ENCODE results near the gene MYO7B.

The MYO7B gene

GRCh38 chr2:127650785-127651380, 115.4 kb downstream of the MYO7B start:
- DNase-seq (ENCODE audit: low spot score) = no peak

GRCh38 chr2:127651381-127651809, 115.9 kb downstream of the MYO7B start:
- DNase-seq (ENCODE audit: low spot score) = no peak

GRCh38 chr2:127651971-127652550, 116.6 kb downstream of the MYO7B start:
- DNase-seq (ENCODE audit: low spot score) = no peak

- DNase-seq (ENCODE audit: low spot score) = no peak
Measured at GRCh38 chr2:127652786-127653357, 117.4 kb downstream of the MYO7B start.

GRCh38 chr2:127653421-127654083, 118.1 kb downstream of the MYO7B start:
- DNase-seq (ENCODE audit: low spot score) = no peak

GRCh38 chr2:127654084-127654837, 118.8 kb downstream of the MYO7B start:
- no peak for DNase-seq (ENCODE audit: low spot score)

- no peak for DNase-seq (ENCODE audit: low spot score)
Measured at GRCh38 chr2:127654838-127655175, 119.3 kb downstream of the MYO7B start.

GRCh38 chr2:127655209-127656073, 120.0 kb downstream of the MYO7B start:
- DNase-seq (ENCODE audit: low spot score) = no peak

GRCh38 chr2:127656569-127657231, 121.2 kb downstream of the MYO7B start:
- DNase-seq (ENCODE audit: low spot score) = no peak

- no peak for DNase-seq (ENCODE audit: low spot score)
Measured at GRCh38 chr2:127657232-127657595, 121.7 kb downstream of the MYO7B start.

- DNase-seq (ENCODE audit: low spot score) = no peak
Measured at GRCh38 chr2:127658146-127658545, 122.7 kb downstream of the MYO7B start.

- no peak for DNase-seq (ENCODE audit: low spot score)
Measured at GRCh38 chr2:127658641-127659407, 123.3 kb downstream of the MYO7B start.

- DNase-seq (ENCODE audit: low spot score) = no peak
Measured at GRCh38 chr2:127659408-127660290, 124.2 kb downstream of the MYO7B start.

GRCh38 chr2:127660291-127660578, 124.8 kb downstream of the MYO7B start:
- DNase-seq (ENCODE audit: low spot score) = no peak

GRCh38 chr2:127661072-127661649, 125.7 kb downstream of the MYO7B start:
- DNase-seq (ENCODE audit: low spot score) = no peak

- DNase-seq (ENCODE audit: low spot score) = no peak
Measured at GRCh38 chr2:127661949-127662510, 126.5 kb downstream of the MYO7B start.

- no peak for DNase-seq (ENCODE audit: low spot score)
Measured at GRCh38 chr2:127662937-127663565, 127.6 kb downstream of the MYO7B start.

GRCh38 chr2:127663566-127664064, 128.1 kb downstream of the MYO7B start:
- no peak for DNase-seq (ENCODE audit: low spot score)

Data from D341Med (cell line).